SK-N-SH treated with all-trans-retinoic acid at 6 μM for 48 hours (cell line): ENCODE measurements around the gene GOLGA8J.
"Not testable (repeated sequence)": the region's sequence is repeated elsewhere in the genome, so short reads cannot be mapped to it uniquely, and the experiment has no call there.

Source experiments
- BACH2 ChIP-seq: fragments of 250-450 bp; sonication (Bioruptor Pico); IDR thresholded peaks from 2 replicates; pipeline ENCODE4 v1.9.0; 2021; ENCODE audit warnings: mild to moderate bottlenecking, borderline replicate concordance
- CREB5 ChIP-seq: fragments of 250-450 bp; sonication (Bioruptor Pico); IDR thresholded peaks from 2 replicates; pipeline ENCODE4 v1.5.1; 2020; ENCODE audit warnings: low read depth, mild to moderate bottlenecking, moderate library complexity
- CSDC2 ChIP-seq: fragments of 250-450 bp; sonication (Bioruptor Pico); IDR thresholded peaks from 2 replicates; pipeline ENCODE4 v1.5.0; 2020; ENCODE audit warnings: mild to moderate bottlenecking, moderate library complexity
- ESRRG ChIP-seq: fragments of 250-450 bp; sonication (Bioruptor Pico); IDR thresholded peaks from 2 replicates; pipeline ENCODE4 v1.6.1; 2021; ENCODE audit warnings: mild to moderate bottlenecking
- ISL1 ChIP-seq: fragments of 250-450 bp; sonication (Bioruptor Pico); IDR thresholded peaks from 2 replicates; pipeline ENCODE4 v2.1.2; 2022; ENCODE audit warnings: mild to moderate bottlenecking, moderate library complexity
- PATZ1 ChIP-seq: fragments of 250-450 bp; sonication (Bioruptor Pico); IDR thresholded peaks from 2 replicates; pipeline ENCODE4 v1.8.0; 2020; ENCODE audit warnings: mild to moderate bottlenecking, moderate library complexity, borderline replicate concordance
- POU6F1 ChIP-seq: fragments of 250-450 bp; sonication (Bioruptor Pico); IDR thresholded peaks from 2 replicates; pipeline ENCODE4 v1.8.0; 2021; ENCODE audit warnings: low read depth, mild to moderate bottlenecking, moderate library complexity, borderline replicate concordance
- PPARA ChIP-seq: fragments of 250-450 bp; sonication (Bioruptor Pico); IDR thresholded peaks from 2 replicates; pipeline ENCODE4 v1.5.0; 2020; ENCODE audit warnings: mild to moderate bottlenecking, borderline replicate concordance
- RARB ChIP-seq: fragments of 250-450 bp; sonication (Bioruptor Pico); IDR thresholded peaks from 2 replicates; pipeline ENCODE4 v1.8.0; 2021; ENCODE audit warnings: mild to moderate bottlenecking, moderate library complexity
- SNAI2 ChIP-seq: fragments of 250-450 bp; sonication (Bioruptor Pico); IDR thresholded peaks from 2 replicates; pipeline ENCODE4 v1.5.0; 2020; ENCODE audit warnings: mild to moderate bottlenecking, moderate library complexity
- TOX ChIP-seq: fragments of 250-450 bp; sonication (Bioruptor Pico); IDR thresholded peaks from 2 replicates; pipeline ENCODE4 v1.8.0; 2021; ENCODE audit warnings: mild to moderate bottlenecking, moderate library complexity, borderline replicate concordance
- ZFP3 ChIP-seq: fragments of 250-450 bp; sonication (Bioruptor Pico); IDR thresholded peaks from 2 replicates; pipeline ENCODE4 v1.5.0; 2020; ENCODE audit warnings: mild to moderate bottlenecking, moderate library complexity
- ZNF565 ChIP-seq: fragments of 450-650 bp; formaldehyde crosslinking; conservative IDR thresholded peaks from 2 replicates; pipeline ENCODE4 v1.5.0; 2020; ENCODE audit warnings: low read depth, mild to moderate bottlenecking, moderate library complexity

- not testable (repeated sequence) for TF ChIP-seq CSDC2; ZNF565 (CRISPR knock-in tag); CREB5 (CRISPR knock-in tag); SNAI2 (CRISPR knock-in tag); RARB (CRISPR knock-in tag); PPARA; PATZ1; ISL1 (CRISPR knock-in tag); TOX (CRISPR knock-in tag); ESRRG (CRISPR knock-in tag); ZFP3 (CRISPR knock-in tag); BACH2 (CRISPR knock-in tag); POU6F1 (CRISPR knock-in tag)
These were observed 52.0 kb downstream of the GOLGA8J start, which contains the start of gene GOLGA8T for GRCh38 chr15:30134751-30135150.
